Heart right ventricle (tissue), 16 donors: ENCODE measurements around the gene PSMA8. TPM values are rescaled to one million over a fixed set of nuclear protein-coding genes. Genes with fewer than 3 reads are reported as not detected.
"Not testable (repeated sequence)": the region's sequence is repeated elsewhere in the genome, so short reads cannot be mapped to it uniquely, and the experiment has no call there.

Experiments
- ATAC-seq, 8 donors: fragments of 200-7000 bp; cut with Tn5 transposase; one replicate each; pipeline ENCODE4 v1.9.1; 2020; ENCODE audit warnings: mild to moderate bottlenecking in 8 of 8, moderate library complexity in 8 of 8, moderate number of reproducible peaks in 1 of 8
- DNase-seq, 2 donors: peaks; one replicate each; pipeline ENCODE4 v3.0.0-alpha.2; 2020
- H3K27ac ChIP-seq, 10 donors: fragments of 200-600 bp; sonication (generic) in 2 of 10; one replicate each; pipeline versions ENCODE4 v1.5.0 to v1.8.0; 2020 to 2022; ENCODE audit warnings: mild to moderate bottlenecking in 3 of 10
- H3K27me3 ChIP-seq, 7 donors: fragments of 200-600 bp; one replicate each; pipeline ENCODE4 v1.8.0; 2021 to 2022; ENCODE audit warnings: mild to moderate bottlenecking in 2 of 7
- H3K36me3 ChIP-seq, 9 donors: fragments of 200-600 bp; sonication (generic) in 1 of 9; one replicate each; pipeline versions ENCODE4 v1.5.0 to v1.8.0; 2020 to 2022; ENCODE audit warnings: mild to moderate bottlenecking in 2 of 9
- H3K4me1 ChIP-seq, 9 donors: fragments of 200-600 bp; sonication (generic) in 1 of 9; one replicate each; pipeline versions ENCODE4 v1.5.0 to v1.8.0; 2020 to 2022; ENCODE audit warnings: mild to moderate bottlenecking in 4 of 9
- H3K4me3 ChIP-seq, 10 donors: fragments of 200-600 bp; sonication (generic) in 2 of 10; one replicate each; pipeline versions ENCODE4 v1.5.0 to v1.8.0; 2020 to 2022; ENCODE audit warnings: mild to moderate bottlenecking in 7 of 10, moderate library complexity in 2 of 10
- H3K9me3 ChIP-seq, 11 donors: fragments of 200-600 bp in 10 of 11; sonication (generic) in 2 of 11; one replicate each; pipeline versions ENCODE4 v1.5.0 to v1.8.0; 2013 to 2022; ENCODE audit warnings: mild to moderate bottlenecking in 2 of 11, control low read depth in 1 of 11, moderate library complexity in 1 of 11
- CTCF ChIP-seq, 9 donors: fragments of 200-600 bp; sonication (generic) in 2 of 9; IDR thresholded peaks; one replicate each; pipeline versions ENCODE4 v1.5.0 to v1.8.0; 2021 to 2022; ENCODE audit warnings: antibody characterized with exemption in 9 of 9, mild to moderate bottlenecking in 5 of 9, moderate library complexity in 1 of 9
- WGBS, 2 donors: extraction: QIAGEN DNeasy Blood & Tissue Kit; methylation state at CpG; one replicate each; pipeline ENCODE4 v1.1.7; 2013; ENCODE audit warnings: inconsistent platforms in 1 of 2; 5-methylcytosine and 5-hydroxymethylcytosine counted together
- intact Hi-C, 10 donors: fragments of 100-400 bp; cut with DNase I; formaldehyde crosslinking; loops; one replicate each; pipeline versions ENCODE4 v1.11.1 to v1.14.2; 2022
- polyA plus RNA-seq, 2 donors: library from polyadenylated mRNA; stranded (reverse); fragments of 200-250 nt; gene quantifications; one replicate each; pipeline ENCODE4 v1.2.3, GENCODE V29; 2013
- total RNA-seq, 10 donors: library from RNA; stranded (reverse); fragmentation: NEBNext Ultra II Directional in 3 of 10; extraction: Animal tissue kit (Norgen Biotek cat#: 25700) in 3 of 10; gene quantifications; one replicate each; pipeline versions ENCODE4 v1.2.1 to v1.2.4, GENCODE V29; 2021 to 2023
- donor health status: Arrhythmogenic right ventricular cardiomyopathy.
- donor health status: ischemic (EF 13 %, LVEDD 7.1; RV severe dilation, severe dysfunction).
- donor health status: healthy with polysubstance abuse.
- donor health status: DM: no; HTN: yes; CAD: no.
- donor health status: DM: no; HTN: no; CAD: no.
- donor health status: ischemic (EF 25% LVEDD 6.9; RV normal size, moderate dysfunction).
- donor health status: ischemic (EF 25% LVEDD 5.7; RV mildly dilated, moderate dysfunction).
- donor health status: healthy.
- donor health status: DM: yes; HTN: yes; CAD: no.
- donor health status: Ischemic cardiomyopathy.
- donor health status: ischemic (EF 35%, LVEDD 5.7; RV mildly dilated, moderate dysfunction).
- donor health status: nonischemic (EF 11% LVEDD 7.7; RV severe dilation, severe dysfunction).
- donor health status: DM: yes; HTN: yes; CAD: no.
- donor health status: PGD.
- donor health status: ischemic (EF 29% LVEDD 5.4; RV normal size, mild dysfunction).
- donor health status: nonischemic (EF 23%, LVEDD 6.1; RV moderate dilation, normal function).

The PSMA8 gene
- total and polyA plus RNA-seq, 12 donors: 0.38 TPM; not detected in 11

DNA sequence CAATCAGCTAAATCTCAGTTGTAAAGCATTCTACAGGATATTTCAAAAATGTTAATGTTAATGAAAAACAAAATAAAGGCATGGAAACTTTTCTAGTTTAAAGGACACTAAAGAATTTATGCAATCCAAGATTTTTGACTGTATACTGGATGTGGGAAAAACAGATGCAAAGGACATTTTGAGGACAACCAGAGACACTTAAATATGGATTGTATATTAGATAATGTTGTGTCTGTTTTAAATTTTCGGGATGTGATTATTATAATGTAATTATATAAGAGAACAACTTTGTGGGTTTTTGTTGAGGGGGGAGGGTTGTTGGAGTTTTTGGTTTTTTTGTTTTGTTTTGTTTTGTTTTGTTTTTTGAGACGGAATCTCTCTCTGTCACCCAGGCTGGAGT is 30.9 kb downstream of the PSMA8 start:
- H3K4me3 ChIP-seq: no peak overlapping the region
- no peaks in the 10 kb centered on the region for H3K27me3 ChIP-seq
- WGBS, 2 donors: 85 to 92% methylated on average over 2 of the region's 2 CpGs
- no peaks in the 10 kb centered on the region for H3K4me1 ChIP-seq
- H3K9me3 ChIP-seq: no peaks in the 10 kb centered on the region
- intact Hi-C loops: loop anchor here in 2 of 10 donors (10.0 kb wide), 2 partner anchors 70 to 240 kb away; partner anchors contain the start of gene SS18 (in 1 of the 2)
- TF ChIP-seq CTCF (IDR thresholded peaks at IDR 0.05): no peak
- H3K27ac ChIP-seq: no peak overlapping the region
- DNase-seq: no peak
- ATAC-seq: no peak
- H3K36me3 ChIP-seq: no peaks in the 10 kb centered on the region

GRCh38 chr18:26167592-26167991 is 33.9 kb downstream of the PSMA8 start:
- not testable (repeated sequence) for H3K4me3 ChIP-seq, H3K4me1 ChIP-seq, H3K9me3 ChIP-seq, H3K27ac ChIP-seq, H3K36me3 ChIP-seq, H3K27me3 ChIP-seq, DNase-seq, ATAC-seq
- WGBS, 2 donors: 94 to 95% methylated on average over 1 of the region's 1 CpG
- intact Hi-C loops: loop anchor here in 2 of 10 donors (10.0 kb wide), 2 partner anchors 73 to 243 kb away; partner anchors contain the start of gene SS18 (in 1 of the 2)

GRCh38 chr18:26175481-26175880 is 41.8 kb downstream of the PSMA8 start:
- ATAC-seq (no peak), DNase-seq (no peak)
- Histone ChIP-seq H3K4me3 (no peak overlapping the region), H3K27ac (no peak overlapping the region), H3K36me3 (no peaks in the 10 kb centered on the region), H3K9me3 (no peaks in the 10 kb centered on the region), H3K27me3 (no peaks in the 10 kb centered on the region), H3K4me1 (no peaks in the 10 kb centered on the region)
- WGBS, 2 donors: 64 to 68% methylated on average over 2 of the region's 2 CpGs
- intact Hi-C loops: loop anchor here in 1 of 10 donors (5.0 kb wide), 1 partner anchor 1032 kb away; no protein-coding TSS in a partner anchor
- no peak for TF ChIP-seq CTCF (IDR thresholded peaks at IDR 0.05)

DNA sequence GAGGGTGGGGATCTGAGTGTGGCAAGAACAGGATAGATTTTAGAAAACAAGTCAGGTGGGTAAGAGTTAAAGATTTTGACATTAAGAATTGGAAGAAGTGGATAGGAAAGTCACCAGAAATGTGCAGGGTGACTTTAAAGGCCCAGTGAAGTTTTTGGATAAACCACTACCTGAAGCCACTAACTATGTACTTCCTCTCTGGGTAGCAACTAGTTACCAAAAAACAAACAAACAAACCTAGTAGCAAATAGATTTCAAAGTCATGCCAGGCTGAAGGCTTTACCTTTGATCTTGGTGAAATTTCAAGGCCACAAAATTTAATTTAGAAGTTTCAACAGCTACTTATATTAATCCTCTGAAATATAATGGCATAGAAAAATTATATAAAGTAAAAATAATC is 42.5 kb downstream of the PSMA8 start:
- Histone ChIP-seq H3K4me3 (no peak overlapping the region), H3K27me3 (no peaks in the 10 kb centered on the region), H3K36me3 (no peaks in the 10 kb centered on the region), H3K9me3 (no peaks in the 10 kb centered on the region), H3K27ac (no peak overlapping the region), H3K4me1 (no peaks in the 10 kb centered on the region)
- intact Hi-C loops: loop anchor here in 1 of 10 donors (5.0 kb wide), 1 partner anchor 1031 kb away; no protein-coding TSS in a partner anchor
- no peak for TF ChIP-seq CTCF (IDR thresholded peaks at IDR 0.05)
- no peak for ATAC-seq
- no peak for DNase-seq

GRCh38 chr18:26181343-26181826 is 47.7 kb downstream of the PSMA8 start:
- Histone ChIP-seq H3K9me3 (peaks cover 0 to 5% (median 0%) of the 10 kb centered on the region in 11 donors), H3K27me3 (peaks cover 0 to 6% (median 0%) of the 10 kb centered on the region in 7 donors), H3K4me1 (no peaks in the 10 kb centered on the region), H3K36me3 (no peaks in the 10 kb centered on the region), H3K4me3 (no peak overlapping the region), H3K27ac (no peak overlapping the region)
- ATAC-seq: no peak
- 93 to 94% methylated on average over 7 of the region's 7 CpGs for WGBS, 2 donors
- intact Hi-C loops: no loop called here
- DNase-seq: no peak
- TF ChIP-seq CTCF (IDR thresholded peaks at IDR 0.05): no peak
